GM19467 (cell line): Measurements from ENCODE around the gene CTNNA3.

ENCODE experiments used
- ATAC-seq: cut with Tn5 transposase; IDR thresholded peaks from one replicate; pipeline ENCODE4 v1.9.1; 2021; ENCODE audit warnings: mild to moderate bottlenecking, moderate library complexity; ENCODE audit not compliant: unreplicated experiment

The CTNNA3 gene

GRCh38 chr10:66277481-66277880, 1418.5 kb downstream of the CTNNA3 start:
- no peak for ATAC-seq

GRCh38 chr10:66273966-66274519, 1422.0 kb downstream of the CTNNA3 start:
- ATAC-seq, result no peak

- no peak for ATAC-seq
Observed at GRCh38 chr10:66265398-66265797, 1430.6 kb downstream of the CTNNA3 start.

GRCh38 chr10:66259836-66260235, 1436.2 kb downstream of the CTNNA3 start:
- no peak for ATAC-seq

DNA sequence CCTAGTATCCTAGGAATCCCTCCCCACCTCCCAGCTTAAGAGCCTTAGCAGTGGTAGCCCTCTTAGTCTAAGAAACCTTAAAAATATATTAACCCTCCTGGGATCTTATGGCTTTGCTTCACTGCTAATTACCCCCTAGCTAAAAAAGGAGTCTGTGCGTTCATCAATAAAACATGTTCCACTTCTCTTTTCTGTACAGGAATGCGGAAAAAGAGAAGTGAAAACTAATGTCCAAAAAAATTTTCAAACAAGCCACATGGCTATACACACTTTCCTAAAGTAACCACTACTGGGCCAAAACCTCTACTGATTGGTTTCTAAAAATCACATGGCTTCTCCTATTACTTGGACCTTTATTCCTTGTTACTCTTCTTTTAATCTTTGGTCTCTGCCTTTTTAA, 1437.3 kb downstream of the CTNNA3 start:
- no peak for ATAC-seq

- ATAC-seq, result no peak
Observed at GRCh38 chr10:66257801-66258200, 1438.2 kb downstream of the CTNNA3 start.

GRCh38 chr10:66252986-66253385, 1443.0 kb downstream of the CTNNA3 start:
- no peak for ATAC-seq

DNA sequence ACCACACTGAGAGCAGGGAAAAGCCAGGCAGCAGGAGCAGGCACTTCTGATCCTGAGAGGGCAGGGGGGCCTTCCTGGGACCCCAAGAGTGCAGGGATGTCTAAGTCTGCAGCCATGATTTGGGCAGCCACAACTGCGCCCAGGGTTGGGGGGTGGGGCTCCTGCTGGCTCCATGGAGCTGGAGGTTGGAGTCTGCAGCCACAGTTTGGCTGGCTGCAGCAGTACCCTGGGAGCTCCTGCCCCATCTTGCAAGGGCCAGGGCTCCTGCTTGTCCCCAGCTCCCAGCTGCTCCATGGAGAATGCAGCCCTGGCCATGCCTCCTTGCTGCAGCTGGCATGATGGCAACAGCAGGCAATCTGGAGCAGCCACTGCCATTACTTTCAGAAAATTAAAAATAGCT, 1449.8 kb downstream of the CTNNA3 start:
- no peak for ATAC-seq

DNA sequence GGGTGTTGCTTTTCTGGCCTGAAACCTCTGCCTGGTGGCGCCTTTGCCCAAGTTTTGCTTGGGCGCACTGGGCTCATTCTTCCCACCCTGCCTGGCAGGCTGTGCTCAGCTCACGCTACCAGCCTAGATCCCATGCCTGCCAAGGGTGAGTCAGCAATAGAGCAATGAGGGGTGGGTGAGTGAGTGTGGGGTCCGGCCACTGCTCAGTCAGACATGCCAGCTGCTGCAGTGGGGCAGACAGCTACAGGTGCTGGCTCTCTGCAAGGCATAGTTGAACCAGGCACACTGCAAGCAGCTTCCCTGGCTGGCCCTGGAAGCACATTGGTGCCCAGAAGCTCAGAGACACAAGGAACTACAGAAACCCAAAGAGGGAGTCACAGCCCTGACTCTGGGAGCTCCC, 1451.0 kb downstream of the CTNNA3 start:
- no peak for ATAC-seq

- ATAC-seq, result no peak
Observed at GRCh38 chr10:66242885-66243284, 1453.1 kb downstream of the CTNNA3 start.

GRCh38 chr10:66239062-66239461, 1456.9 kb downstream of the CTNNA3 start:
- ATAC-seq, result no peak

GRCh38 chr10:66238343-66238742, 1457.7 kb downstream of the CTNNA3 start:
- ATAC-seq, result no peak

DNA sequence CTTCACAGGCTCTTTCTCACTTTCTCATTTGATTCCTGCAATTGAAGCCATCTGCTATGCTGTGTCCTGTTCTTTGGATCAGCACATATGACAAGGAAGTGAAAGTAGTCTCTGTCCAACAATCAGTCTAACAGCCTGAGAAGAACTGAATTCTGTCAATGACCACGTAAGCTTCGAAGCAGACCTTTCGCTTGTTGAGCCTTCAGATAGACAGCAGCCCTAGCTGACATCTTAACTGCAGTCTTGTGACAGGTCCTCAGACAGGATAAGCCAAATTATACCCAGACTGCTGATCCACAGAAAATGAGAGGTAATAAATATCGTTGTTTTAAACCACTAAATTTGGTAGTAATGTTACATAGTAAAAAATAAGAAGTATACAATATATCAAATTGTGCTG, 1461.1 kb downstream of the CTNNA3 start:
- no peak for ATAC-seq

DNA sequence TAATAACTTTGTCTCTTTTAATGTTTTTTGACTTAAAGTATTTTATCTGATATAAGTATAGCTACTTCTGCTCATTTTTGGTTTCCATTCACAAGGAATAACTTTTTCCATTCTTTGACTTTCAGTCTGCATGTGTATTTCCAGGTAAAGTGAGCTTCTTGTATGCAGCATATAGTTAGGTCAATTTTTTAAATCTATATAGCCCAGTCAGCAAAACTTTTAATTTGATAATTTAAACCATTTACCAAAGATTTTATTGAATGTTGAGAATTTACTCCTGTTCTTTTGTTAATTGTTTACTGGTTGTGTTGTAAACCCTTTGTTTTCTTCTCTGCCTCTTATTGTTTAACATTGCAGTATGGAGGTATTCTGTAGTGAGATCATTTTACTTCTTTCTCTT, 1467.1 kb downstream of the CTNNA3 start:
- ATAC-seq, result no peak

GRCh38 chr10:66223656-66224055, 1472.3 kb downstream of the CTNNA3 start:
- no peak for ATAC-seq

DNA sequence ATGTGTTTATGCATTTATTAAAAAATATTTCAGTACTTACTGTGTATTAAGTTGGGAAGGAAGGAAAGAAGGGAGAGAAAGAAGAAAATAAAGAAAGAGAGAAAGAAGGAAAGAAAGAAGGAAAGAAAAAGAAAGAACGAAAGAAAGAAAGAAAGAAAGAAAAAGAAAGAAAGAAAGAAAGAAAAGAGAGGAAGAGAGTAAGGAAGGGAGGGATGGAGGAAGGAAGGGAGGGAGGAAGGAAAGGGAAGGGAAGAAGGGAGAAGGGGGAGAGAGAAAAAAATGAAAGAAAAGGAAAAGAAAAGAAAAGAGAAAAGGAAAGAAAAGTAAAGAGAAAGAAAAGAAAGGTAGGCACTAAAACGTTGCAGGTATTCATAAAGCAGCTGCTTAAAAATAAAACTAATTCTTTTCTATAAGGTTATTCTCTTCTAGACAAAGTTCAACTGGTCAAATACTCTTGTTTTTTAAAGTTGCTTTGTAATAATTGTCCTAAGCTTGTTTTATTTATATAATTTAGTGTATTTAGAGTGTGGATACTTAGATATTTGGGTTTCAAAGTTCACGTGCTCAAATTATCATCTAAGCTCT, 1473.4 kb downstream of the CTNNA3 start:
- ATAC-seq, result no peak

DNA sequence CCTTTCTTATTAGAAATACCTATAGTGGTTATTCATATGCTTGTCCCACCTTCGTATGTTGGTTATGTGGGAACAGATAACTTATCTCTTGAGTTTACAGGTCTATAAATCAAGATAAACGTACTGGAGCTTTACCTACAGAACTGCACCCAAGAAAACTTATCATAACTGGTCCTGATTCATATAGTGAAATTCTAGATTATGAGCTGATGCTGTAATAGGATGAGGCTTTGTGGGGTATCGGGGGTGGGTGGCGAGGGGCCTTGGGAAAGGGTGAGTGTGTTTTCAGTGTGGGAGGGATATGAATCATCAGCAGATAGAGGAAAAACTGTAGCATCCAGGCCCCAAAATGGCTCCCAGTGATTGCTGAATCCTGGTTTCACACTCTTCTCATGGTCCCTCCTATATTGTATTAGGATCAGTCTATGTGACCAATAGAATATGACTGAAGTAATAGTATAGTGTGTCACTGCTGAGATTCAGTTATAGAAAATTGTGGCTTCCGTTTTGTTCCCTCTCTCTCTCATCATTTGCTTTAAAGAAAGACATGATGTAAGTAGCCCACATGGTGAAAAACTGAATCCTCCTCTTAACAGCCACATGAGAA, 1476.9 kb downstream of the CTNNA3 start:
- no peak for ATAC-seq

DNA sequence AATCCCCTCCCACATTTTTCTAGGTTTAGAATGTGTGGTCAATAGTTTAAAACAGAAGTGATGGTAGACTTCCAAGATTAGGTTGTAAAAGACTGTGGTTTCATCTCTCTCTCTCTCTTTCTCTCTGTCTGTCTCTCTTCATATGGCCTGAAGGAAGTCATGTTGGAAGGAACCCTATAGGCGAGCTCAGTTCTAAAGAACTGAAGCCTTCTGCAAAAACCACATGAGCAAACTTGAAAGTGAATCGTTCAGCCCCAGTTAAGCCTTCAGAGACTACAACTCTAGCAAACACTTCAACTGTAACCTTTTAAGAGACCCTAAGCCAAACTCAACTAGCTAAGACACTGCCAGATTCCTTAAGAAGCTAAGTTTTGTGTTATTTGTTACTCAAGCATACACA, 1477.7 kb downstream of the CTNNA3 start:
- no peak for ATAC-seq

GRCh38 chr10:66215920-66216319, 1480.1 kb downstream of the CTNNA3 start:
- ATAC-seq, result no peak

- ATAC-seq, result no peak
Observed at GRCh38 chr10:66214721-66215404, 1481.1 kb downstream of the CTNNA3 start.

- ATAC-seq, result no peak
Observed at GRCh38 chr10:66209025-66209424, 1487.0 kb downstream of the CTNNA3 start.

- ATAC-seq, result no peak
Observed at GRCh38 chr10:66204838-66205237, 1491.2 kb downstream of the CTNNA3 start.
